Thoracic aorta (tissue), 2 donors: ENCODE data around the gene SEMA4D. TPM values are rescaled to one million over a fixed set of nuclear protein-coding genes. Genes with fewer than 3 reads are reported as not detected.

Experiments
- ATAC-seq: fragments of 150-250 bp; one replicate; pipeline ENCODE4 v1.8.0; 2017; ENCODE audit warnings: low read depth; ENCODE audit not compliant: insufficient number of reproducible peaks, low FRiP score
- DNase-seq: peaks from one replicate; pipeline ENCODE4 v3.0.0-alpha.2; 2020; ENCODE audit warnings: low spot score
- H3K27ac ChIP-seq, 2 donors: fragments of 200-600 bp; sonication (generic); 1 replicate in 1 of 2; 2 replicates in 1 of 2; pipeline ENCODE4 v1.5.1; 2016; ENCODE audit warnings: mild to moderate bottlenecking in 2 of 2, moderate library complexity in 2 of 2
- H3K27me3 ChIP-seq: fragments of 200-600 bp; sonication (generic); replicated peaks from 2 replicates; pipeline ENCODE4 v1.6.0; 2016; ENCODE audit warnings: mild to moderate bottlenecking; ENCODE audit not compliant: insufficient read depth
- H3K36me3 ChIP-seq: fragments of 200-600 bp; sonication (generic); one replicate; pipeline ENCODE4 v1.5.1; 2016
- H3K4me1 ChIP-seq, 2 donors: fragments of 200-600 bp; sonication (generic); 1 replicate in 1 of 2; 2 replicates in 1 of 2; pipeline versions ENCODE4 v1.5.1 to v1.6.0; 2016; ENCODE audit warnings: low read depth in 2 of 2, mild to moderate bottlenecking in 1 of 2; ENCODE audit not compliant: control insufficient read depth in 1 of 2
- H3K4me3 ChIP-seq: fragments of 200-600 bp; sonication (generic); 2 replicates; pipeline ENCODE4 v1.5.1; 2016; ENCODE audit warnings: mild to moderate bottlenecking
- H3K9me3 ChIP-seq: fragments of 200-600 bp; sonication (generic); 2 replicates; pipeline ENCODE4 v1.5.1; 2016
- total RNA-seq, 2 donors: library from RNA; depleted of rRNA; stranded (reverse); fragments of >200 nt; gene quantifications; one replicate each; pipeline versions ENCODE4 v1.1.0 to v1.2.3, GENCODE V29; 2016
- TF ChIP-seq, protein P1 (sequence below): fragments of 200-600 bp; sonication (generic); IDR thresholded peaks from one replicate; pipeline ENCODE4 v1.5.1; 2019; ENCODE audit warnings: antibody characterized with exemption

Gene SEMA4D
- total RNA-seq, 2 donors from 2014 or later: 16.9 to 20.2 TPM

DNA sequence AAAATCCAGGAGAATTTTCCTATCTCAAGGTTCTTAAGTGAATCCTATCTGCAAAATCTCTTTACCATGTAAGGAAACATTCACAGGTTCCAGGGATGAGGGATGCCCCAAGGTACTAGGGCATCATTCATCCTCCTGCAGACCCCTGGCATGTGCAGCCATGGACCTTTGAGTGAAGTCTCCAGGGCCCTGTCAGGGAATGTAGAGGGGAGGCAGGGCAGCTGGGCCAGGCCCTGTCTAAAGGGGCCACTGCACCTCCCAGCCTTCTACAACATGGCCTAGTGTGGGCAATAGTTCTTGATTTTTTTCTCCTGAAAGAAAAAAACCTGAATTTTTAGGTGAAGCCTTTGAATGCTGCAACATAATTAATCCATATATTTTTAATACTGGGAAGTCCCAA is 63.3 kb downstream of the SEMA4D start:
- TF ChIP-seq, protein P1, sequence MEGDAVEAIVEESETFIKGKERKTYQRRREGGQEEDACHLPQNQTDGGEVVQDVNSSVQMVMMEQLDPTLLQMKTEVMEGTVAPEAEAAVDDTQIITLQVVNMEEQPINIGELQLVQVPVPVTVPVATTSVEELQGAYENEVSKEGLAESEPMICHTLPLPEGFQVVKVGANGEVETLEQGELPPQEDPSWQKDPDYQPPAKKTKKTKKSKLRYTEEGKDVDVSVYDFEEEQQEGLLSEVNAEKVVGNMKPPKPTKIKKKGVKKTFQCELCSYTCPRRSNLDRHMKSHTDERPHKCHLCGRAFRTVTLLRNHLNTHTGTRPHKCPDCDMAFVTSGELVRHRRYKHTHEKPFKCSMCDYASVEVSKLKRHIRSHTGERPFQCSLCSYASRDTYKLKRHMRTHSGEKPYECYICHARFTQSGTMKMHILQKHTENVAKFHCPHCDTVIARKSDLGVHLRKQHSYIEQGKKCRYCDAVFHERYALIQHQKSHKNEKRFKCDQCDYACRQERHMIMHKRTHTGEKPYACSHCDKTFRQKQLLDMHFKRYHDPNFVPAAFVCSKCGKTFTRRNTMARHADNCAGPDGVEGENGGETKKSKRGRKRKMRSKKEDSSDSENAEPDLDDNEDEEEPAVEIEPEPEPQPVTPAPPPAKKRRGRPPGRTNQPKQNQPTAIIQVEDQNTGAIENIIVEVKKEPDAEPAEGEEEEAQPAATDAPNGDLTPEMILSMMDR: no peak
- Histone ChIP-seq H3K36me3 (no peaks in the 10 kb centered on the region), H3K4me3 (no peak overlapping the region), H3K27ac (no peak overlapping the region), H3K9me3 (no peaks in the 10 kb centered on the region), H3K4me1 (peaks cover 0 to 10% of the 10 kb centered on the region in 2 donors), H3K27me3 (no peaks in the 10 kb centered on the region)
- ATAC-seq (no peak), DNase-seq (no peak)

DNA sequence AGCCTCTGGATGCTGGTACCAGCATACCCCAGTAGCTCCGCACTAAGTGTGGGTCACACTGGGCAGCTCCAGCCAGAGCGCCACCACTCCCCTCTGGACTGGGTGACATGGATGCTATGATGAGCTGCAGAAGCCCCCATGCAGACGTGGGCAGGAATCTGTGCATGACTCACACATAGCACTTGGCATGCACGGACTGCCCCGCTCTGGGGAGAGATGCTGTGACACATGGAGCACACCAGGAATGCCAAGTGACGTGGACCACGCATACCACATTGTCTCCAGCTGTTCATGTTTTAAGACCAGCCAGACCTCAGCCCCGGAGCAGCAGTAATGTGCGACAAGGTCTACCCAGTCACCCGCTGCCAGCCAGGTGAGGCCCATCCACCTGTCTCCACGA is 64.1 kb downstream of the SEMA4D start:
- Histone ChIP-seq H3K36me3 (no peaks in the 10 kb centered on the region), H3K27me3 (no peaks in the 10 kb centered on the region), H3K4me3 (no peak overlapping the region), H3K27ac (no peak overlapping the region), H3K9me3 (no peaks in the 10 kb centered on the region), H3K4me1 (peaks cover 0 to 10% of the 10 kb centered on the region in 2 donors)
- no peak for DNase-seq
- TF ChIP-seq, protein P1: no peak
- no peak for ATAC-seq

DNA sequence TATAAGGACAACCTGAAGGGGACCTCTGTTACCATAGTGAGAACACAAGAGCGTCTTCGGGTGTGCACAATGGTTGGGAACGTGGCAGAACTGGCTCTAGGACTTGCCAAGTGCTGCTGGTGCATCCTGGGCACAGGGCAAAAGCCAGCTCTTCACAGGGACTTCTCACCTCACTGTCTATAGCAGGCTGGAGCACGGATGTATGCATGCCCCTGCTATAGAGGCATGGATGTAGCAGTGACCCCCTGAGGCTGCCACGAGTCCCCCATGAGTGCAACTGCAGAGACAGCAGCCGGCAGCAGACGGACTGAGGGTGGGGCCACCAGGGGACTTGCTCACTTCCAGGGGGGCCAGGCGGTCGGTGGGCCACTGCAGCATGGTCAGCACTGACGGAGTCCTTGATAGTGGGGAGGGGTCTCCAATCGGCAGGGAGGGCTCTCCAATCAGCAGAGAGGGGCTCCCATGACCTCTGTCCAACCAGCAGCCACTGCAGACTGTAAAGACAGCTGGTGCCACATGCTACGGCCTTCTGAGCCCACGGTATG is 64.9 kb downstream of the SEMA4D start:
- H3K27me3 ChIP-seq: no peaks in the 10 kb centered on the region
- ATAC-seq: no peak
- no peak for DNase-seq
- no peak overlapping the region for H3K4me3 ChIP-seq
- TF ChIP-seq, protein P1: no peak
- no peaks in the 10 kb centered on the region for H3K36me3 ChIP-seq
- H3K4me1 ChIP-seq: peaks cover 0 to 10% of the 10 kb centered on the region in 2 donors
- H3K27ac ChIP-seq: no peak overlapping the region
- no peaks in the 10 kb centered on the region for H3K9me3 ChIP-seq

DNA sequence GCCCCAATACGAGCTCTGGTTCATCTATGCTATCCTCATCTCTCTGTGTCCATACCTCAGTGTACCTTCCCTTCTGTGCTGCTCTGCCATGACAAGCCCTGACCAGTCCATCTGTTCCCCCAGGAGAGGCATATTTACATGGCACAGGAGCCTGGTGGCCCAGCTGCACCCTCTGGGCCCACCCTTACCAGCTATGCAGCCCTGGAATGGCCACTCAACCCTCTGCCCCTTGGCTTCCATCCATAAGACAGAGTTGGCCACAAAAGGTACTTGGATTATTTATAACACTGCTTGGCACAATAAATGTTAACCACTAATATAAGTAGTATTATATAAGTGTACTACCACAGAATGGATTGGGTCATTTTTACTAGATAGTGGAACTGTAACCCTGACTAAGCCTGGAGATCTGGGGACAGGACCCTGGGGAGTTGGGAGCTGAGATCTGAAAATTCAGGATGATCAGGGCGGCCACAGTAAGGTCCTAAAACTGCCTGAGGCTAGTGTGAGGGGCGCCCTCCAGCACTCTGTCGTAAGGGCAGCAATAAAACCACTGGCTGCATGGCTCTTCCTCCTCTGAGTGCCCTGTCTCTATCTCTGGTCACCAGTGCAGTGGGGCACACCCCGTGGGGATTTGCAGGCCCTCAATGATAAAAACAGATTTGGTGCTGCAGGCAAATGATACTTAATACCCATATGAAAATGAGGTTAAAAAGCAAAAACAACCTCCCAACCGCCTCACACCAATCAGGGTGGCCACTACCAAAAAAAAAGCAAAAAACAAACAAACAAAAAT is 65.8 kb downstream of the SEMA4D start:
- no peak for ATAC-seq
- H3K4me3 ChIP-seq: no peak overlapping the region
- H3K4me1 ChIP-seq: peaks cover 0 to 10% of the 10 kb centered on the region in 2 donors
- no peak overlapping the region for H3K27ac ChIP-seq
- H3K9me3 ChIP-seq: no peaks in the 10 kb centered on the region
- TF ChIP-seq, protein P1: no peak
- no peak for DNase-seq
- no peaks in the 10 kb centered on the region for H3K27me3 ChIP-seq
- no peaks in the 10 kb centered on the region for H3K36me3 ChIP-seq

DNA sequence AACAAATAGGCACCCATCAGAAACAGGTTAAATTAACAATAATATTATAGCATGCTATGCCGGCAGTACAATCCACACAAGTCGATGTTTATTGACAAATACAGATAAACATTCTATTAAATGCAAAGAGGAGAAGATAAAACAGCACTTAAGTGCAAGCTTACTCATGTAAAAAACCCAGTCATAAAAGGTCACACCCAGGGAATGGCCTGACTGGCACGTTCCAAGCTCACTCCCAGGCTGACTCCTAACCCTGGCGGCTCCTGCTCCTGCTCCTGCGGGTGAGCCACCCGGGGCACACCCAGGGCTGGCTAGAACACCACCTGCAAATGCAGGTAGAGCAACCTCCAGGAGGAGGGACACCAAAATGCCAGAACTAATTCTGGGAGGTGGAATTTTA is 66.9 kb downstream of the SEMA4D start:
- TF ChIP-seq, protein P1: no peak
- DNase-seq (no peak), ATAC-seq (no peak)
- H3K27me3 ChIP-seq: no peaks in the 10 kb centered on the region
- H3K4me3 ChIP-seq: no peak overlapping the region
- no peaks in the 10 kb centered on the region for H3K36me3 ChIP-seq
- peaks cover 0 to 10% of the 10 kb centered on the region in 2 donors for H3K4me1 ChIP-seq
- no peaks in the 10 kb centered on the region for H3K9me3 ChIP-seq
- no peak overlapping the region for H3K27ac ChIP-seq
